Tibial nerve (tissue), 4 donors: ENCODE data around the gene HES3. TPM values are rescaled to one million over a fixed set of nuclear protein-coding genes. Genes with fewer than 3 reads are reported as not detected.

ENCODE experiments used
- DNase-seq, 2 donors: peaks; one replicate each; pipeline ENCODE4 v3.0.0-alpha.2; 2019; ENCODE audit warnings: low spot score in 2 of 2
- H3K27ac ChIP-seq, 4 donors: fragments of 200-600 bp; sonication (generic) in 3 of 4; one replicate each; pipeline ENCODE4 v1.5.1; 2017 to 2019; ENCODE audit warnings: mild to moderate bottlenecking in 1 of 4
- H3K27me3 ChIP-seq, 2 donors: fragments of 200-600 bp; sonication (generic) in 1 of 2; one replicate each; pipeline versions ENCODE4 v1.5.1 to v1.6.0; 2017 to 2019
- H3K36me3 ChIP-seq, 3 donors: fragments of 200-600 bp; sonication (generic); one replicate each; pipeline ENCODE4 v1.5.1; 2018 to 2019
- H3K4me1 ChIP-seq, 4 donors: fragments of 200-600 bp; sonication (generic) in 3 of 4; one replicate each; pipeline ENCODE4 v1.5.1; 2017 to 2019
- H3K4me3 ChIP-seq, 4 donors: fragments of 200-600 bp; sonication (generic) in 3 of 4; one replicate each; pipeline ENCODE4 v1.5.1; 2017 to 2019; ENCODE audit warnings: mild to moderate bottlenecking in 1 of 4, moderate library complexity in 1 of 4
- H3K9me3 ChIP-seq, 4 donors: fragments of 200-600 bp; sonication (generic) in 3 of 4; one replicate each; pipeline ENCODE4 v1.5.1; 2017 to 2019
- EP300 ChIP-seq, 2 donors: sonication (generic); formaldehyde crosslinking; IDR thresholded peaks; one replicate each; pipeline ENCODE4 v1.6.1; 2017; ENCODE audit warnings: antibody characterized with exemption in 2 of 2, mild to moderate bottlenecking in 1 of 2
- POLR2A ChIP-seq, 2 donors: fragments of 450-650 bp; IDR thresholded peaks; one replicate each; pipeline ENCODE4 v1.6.1; 2017; ENCODE audit warnings: antibody characterized with exemption in 2 of 2, mild to moderate bottlenecking in 2 of 2, moderate library complexity in 2 of 2
- WGBS, 2 donors: methylation state at CpG; one replicate each; pipeline ENCODE4 v1.1.5; 2018; 5-methylcytosine and 5-hydroxymethylcytosine counted together
- total RNA-seq, 4 donors: library from RNA; depleted of rRNA; stranded (reverse); fragments of >200 nt; gene quantifications; one replicate each; pipeline ENCODE4 v1.1.0, GENCODE V29; 2016
- TF ChIP-seq, protein P1 (sequence below), 5 experiments: fragments of 200-600 bp in 3 of 5; fragments of 450-650 bp in 2 of 5; sonication (generic) in 3 of 5; IDR thresholded peaks; one replicate each; pipeline ENCODE4 v1.5.1; 2016 to 2019; ENCODE audit warnings: antibody characterized with exemption in 5 of 5, mild to moderate bottlenecking in 3 of 5, moderate library complexity in 2 of 5

HES3 gene
- total RNA-seq, 4 donors from 2014 or later: not detected

DNA sequence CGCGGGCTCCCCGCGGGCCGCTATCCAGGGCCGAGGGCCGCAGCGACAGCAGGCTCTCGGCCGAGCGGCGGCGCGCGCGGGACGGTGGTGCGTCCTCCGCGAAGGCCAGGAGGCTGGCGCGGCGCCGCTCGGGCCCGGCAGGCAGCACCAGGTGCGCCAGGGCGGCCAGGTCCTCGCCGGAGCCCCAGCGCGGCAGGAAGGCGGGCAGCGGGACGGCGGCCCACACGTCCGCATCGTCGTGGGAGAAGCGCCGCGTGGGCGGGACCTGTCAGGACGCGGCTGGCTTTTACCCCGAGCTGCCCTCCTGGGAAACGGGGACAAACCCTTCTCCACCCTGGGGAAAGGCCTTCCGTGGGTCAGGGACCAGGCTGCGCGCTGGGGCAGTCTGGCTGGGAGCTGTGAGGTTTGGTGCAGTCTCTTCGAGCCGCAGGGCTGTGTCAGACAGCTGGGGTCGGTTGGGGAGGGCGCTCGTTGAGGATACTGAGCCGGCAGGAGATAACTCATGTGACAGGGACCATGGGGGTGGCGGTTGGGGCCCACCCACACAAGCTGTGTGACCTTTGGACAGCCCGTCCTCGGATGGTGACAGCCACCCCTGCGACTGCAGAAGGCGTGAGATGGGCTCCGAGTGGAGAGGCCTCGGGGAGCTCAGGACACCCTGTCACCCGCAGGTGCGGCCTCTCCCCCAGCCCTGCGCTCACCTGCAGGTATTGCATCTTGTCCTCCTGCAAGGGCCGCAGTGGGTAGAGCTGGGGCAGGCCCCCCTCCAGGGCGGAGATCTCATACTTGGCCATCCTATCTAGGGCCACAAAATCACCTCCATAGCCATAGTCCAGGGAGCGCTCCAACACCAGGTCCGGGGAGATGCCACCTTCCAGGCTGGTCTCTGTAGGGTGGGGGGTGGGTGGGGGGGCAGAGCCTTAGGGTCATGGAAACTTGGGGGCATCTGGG, 6.0 kb downstream of the HES3 start:
- Histone ChIP-seq H3K4me1 (peaks cover 0 to 37% (median 14%) of the 10 kb centered on the region in 4 donors), H3K9me3 (no peaks in the 10 kb centered on the region), H3K27me3 (peaks cover 0 to 54% of the 10 kb centered on the region in 2 donors), H3K4me3 (no peak overlapping the region), H3K27ac (no peak overlapping the region), H3K36me3 (peaks cover 0 to 33% (median 0%) of the 10 kb centered on the region in 3 donors)
- TF ChIP-seq, protein P1, sequence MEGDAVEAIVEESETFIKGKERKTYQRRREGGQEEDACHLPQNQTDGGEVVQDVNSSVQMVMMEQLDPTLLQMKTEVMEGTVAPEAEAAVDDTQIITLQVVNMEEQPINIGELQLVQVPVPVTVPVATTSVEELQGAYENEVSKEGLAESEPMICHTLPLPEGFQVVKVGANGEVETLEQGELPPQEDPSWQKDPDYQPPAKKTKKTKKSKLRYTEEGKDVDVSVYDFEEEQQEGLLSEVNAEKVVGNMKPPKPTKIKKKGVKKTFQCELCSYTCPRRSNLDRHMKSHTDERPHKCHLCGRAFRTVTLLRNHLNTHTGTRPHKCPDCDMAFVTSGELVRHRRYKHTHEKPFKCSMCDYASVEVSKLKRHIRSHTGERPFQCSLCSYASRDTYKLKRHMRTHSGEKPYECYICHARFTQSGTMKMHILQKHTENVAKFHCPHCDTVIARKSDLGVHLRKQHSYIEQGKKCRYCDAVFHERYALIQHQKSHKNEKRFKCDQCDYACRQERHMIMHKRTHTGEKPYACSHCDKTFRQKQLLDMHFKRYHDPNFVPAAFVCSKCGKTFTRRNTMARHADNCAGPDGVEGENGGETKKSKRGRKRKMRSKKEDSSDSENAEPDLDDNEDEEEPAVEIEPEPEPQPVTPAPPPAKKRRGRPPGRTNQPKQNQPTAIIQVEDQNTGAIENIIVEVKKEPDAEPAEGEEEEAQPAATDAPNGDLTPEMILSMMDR (IDR thresholded peaks at IDR 0.05): no peak
- TF ChIP-seq EP300 (IDR thresholded peaks at IDR 0.05) (no peak), POLR2A (IDR thresholded peaks at IDR 0.05) (no peak)
- no peak for DNase-seq
- WGBS, 2 donors: 49 to 61% methylated on average over 16 to 22 of the region's 71 CpGs

DNA sequence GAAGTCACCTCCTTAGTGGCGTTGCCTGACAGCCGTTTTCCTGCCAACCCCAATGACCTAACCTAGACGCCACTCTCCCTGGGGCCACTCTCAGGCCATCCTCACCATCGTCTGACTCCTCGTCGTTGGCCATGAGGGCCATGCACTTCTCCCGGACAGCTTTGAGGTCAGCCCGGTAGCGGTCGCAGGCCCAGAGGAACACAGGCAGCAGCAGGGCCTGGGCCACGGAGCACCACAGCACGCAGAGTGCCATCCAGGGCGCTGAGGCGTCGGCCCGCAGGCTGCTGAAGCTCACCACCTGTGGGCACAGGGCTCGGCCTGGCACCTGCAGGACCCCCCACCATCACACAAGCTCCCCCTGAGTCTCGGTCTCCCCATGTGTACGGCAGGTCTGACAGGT, 7.3 kb downstream of the HES3 start:
- H3K36me3 ChIP-seq: peaks cover 0 to 33% (median 0%) of the 10 kb centered on the region in 3 donors
- H3K4me3 ChIP-seq: no peak overlapping the region
- peaks cover 0 to 42% of the 10 kb centered on the region in 2 donors for H3K27me3 ChIP-seq
- no peaks in the 10 kb centered on the region for H3K9me3 ChIP-seq
- DNase-seq: no peak
- TF ChIP-seq, protein P1 (IDR thresholded peaks at IDR 0.05): no peak
- no peak for TF ChIP-seq POLR2A (IDR thresholded peaks at IDR 0.05)
- TF ChIP-seq EP300 (IDR thresholded peaks at IDR 0.05): no peak
- H3K27ac ChIP-seq: no peak overlapping the region
- H3K4me1 ChIP-seq: peaks cover 0 to 25% (median 7%) of the 10 kb centered on the region in 4 donors
- 86 to 88% methylated on average over 15 to 18 of the region's 19 CpGs for WGBS, 2 donors

DNA sequence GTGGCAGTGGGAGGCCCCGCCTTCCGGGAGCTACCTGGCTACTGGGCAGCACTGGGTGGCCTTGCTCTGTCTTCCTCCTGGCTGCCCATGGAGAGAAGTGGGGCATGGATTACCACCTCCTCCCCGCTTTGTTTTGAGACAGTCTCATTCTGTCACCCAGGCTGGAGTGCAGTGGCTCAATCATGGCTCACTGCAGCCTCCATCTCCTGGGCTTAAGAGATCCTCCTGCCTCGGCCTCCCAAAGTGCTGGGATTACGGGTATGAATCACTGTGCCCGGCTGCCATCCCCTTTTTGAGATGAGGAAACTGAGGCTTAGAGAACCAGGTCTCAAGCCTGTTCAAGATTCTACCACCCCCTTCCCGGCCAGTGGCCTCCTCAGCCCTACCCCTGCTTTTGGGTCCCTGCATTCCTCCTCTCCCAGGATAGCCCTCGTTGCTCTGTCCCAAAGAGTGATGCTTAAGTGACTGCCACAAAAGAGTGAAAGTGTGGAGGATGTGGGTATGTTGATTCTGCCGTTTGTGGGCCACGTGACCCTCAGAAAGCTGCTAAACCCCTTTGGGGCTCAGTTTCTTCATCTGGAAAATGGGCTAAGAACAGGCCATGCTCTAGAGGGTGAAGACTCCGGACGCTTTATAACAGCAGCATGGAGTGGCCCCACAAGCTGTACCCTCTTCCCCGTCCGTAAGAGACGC, 7.8 kb downstream of the HES3 start:
- H3K36me3 ChIP-seq: peaks cover 0 to 33% (median 0%) of the 10 kb centered on the region in 3 donors
- DNase-seq: no peak
- H3K4me3 ChIP-seq: no peak overlapping the region
- peaks cover 0 to 19% (median 5%) of the 10 kb centered on the region in 4 donors for H3K4me1 ChIP-seq
- H3K9me3 ChIP-seq: no peaks in the 10 kb centered on the region
- WGBS, 2 donors: 80 to 86% methylated on average over 14 to 15 of the region's 15 CpGs
- H3K27ac ChIP-seq: no peak overlapping the region
- TF ChIP-seq, protein P1 (IDR thresholded peaks at IDR 0.05): no peak
- TF ChIP-seq EP300 (IDR thresholded peaks at IDR 0.05) (no peak), POLR2A (IDR thresholded peaks at IDR 0.05) (no peak)
- H3K27me3 ChIP-seq: peaks cover 0 to 36% of the 10 kb centered on the region in 2 donors

DNA sequence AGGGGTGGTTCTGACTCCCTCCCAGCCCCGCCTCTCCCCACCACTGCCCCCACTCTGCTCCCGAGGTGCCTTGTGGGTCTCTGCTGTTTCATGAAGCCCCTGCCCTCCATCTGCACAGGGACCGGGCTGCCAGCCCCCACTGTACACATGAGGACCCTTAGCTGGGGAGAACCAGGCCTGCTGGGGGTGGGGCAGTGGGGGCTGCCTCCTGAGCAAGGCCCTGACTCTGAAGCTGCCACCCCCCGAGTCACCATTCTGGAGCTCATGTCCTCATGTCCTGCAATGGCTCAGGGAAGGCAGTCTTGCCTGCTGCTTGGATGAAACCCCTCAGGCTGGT, 8.4 kb downstream of the HES3 start:
- Histone ChIP-seq H3K36me3 (peaks cover 0 to 33% (median 0%) of the 10 kb centered on the region in 3 donors), H3K27me3 (peaks cover 0 to 31% of the 10 kb centered on the region in 2 donors), H3K4me3 (no peak overlapping the region), H3K4me1 (peaks cover 0 to 15% (median 5%) of the 10 kb centered on the region in 4 donors), H3K9me3 (no peaks in the 10 kb centered on the region), H3K27ac (no peak overlapping the region)
- WGBS, 2 donors: 79 to 80% methylated on average over 4 of the region's 4 CpGs
- TF ChIP-seq EP300 (IDR thresholded peaks at IDR 0.05) (no peak), POLR2A (IDR thresholded peaks at IDR 0.05) (no peak)
- TF ChIP-seq, protein P1 (IDR thresholded peaks at IDR 0.05): no peak
- no peak for DNase-seq
